Body of pancreas (tissue), 4 donors: Measurements from ENCODE around the gene USP12.

Experiments used
- CTCF ChIP-seq, 7 experiments: fragments of 450-650 bp in 4 of 7; fragments of 200-600 bp in 3 of 7; sonication (generic) in 3 of 7; IDR thresholded peaks; one replicate each; pipeline ENCODE4 v1.5.1; 2016 to 2019; ENCODE audit warnings: antibody characterized with exemption in 7 of 7
- POLR2A ChIP-seq, 3 donors: fragments of 450-650 bp; IDR thresholded peaks; one replicate each; pipeline ENCODE4 v1.6.1; 2016; ENCODE audit warnings: antibody characterized with exemption in 3 of 3, mild to moderate bottlenecking in 2 of 3

GRCh38 chr13:27148900-27149299 is 22.7 kb downstream of the USP12 start:
- TF ChIP-seq POLR2A (IDR thresholded peaks at IDR 0.05): no peak
- TF ChIP-seq CTCF (IDR thresholded peaks at IDR 0.05): no peak
